SK-N-SH (cell line): ENCODE results near the gene PSTK.

Experiments
- TF ChIP-seq, protein P1 (sequence below): fragments of 200-600 bp; sonication (generic); IDR thresholded peaks from 2 replicates; pipeline ENCODE4 v1.6.1; 2017; ENCODE audit warnings: antibody characterized with exemption, mild to moderate bottlenecking, moderate library complexity
- TF ChIP-seq, protein P2 (sequence below): IDR thresholded peaks from 2 replicates; pipeline ENCODE4 v1.4.0; 2012; ENCODE audit warnings: low read depth
- TF ChIP-seq, protein P3 (sequence below): fragments of 150-350 bp; IDR thresholded peaks from 2 replicates; pipeline ENCODE4 v1.6.1; 2017; ENCODE audit warnings: antibody characterized with exemption, low read length, low read depth, borderline replicate concordance
- TF ChIP-seq, protein P4 (sequence below): IDR thresholded peaks from 2 replicates; pipeline ENCODE4 v1.6.1; 2012; ENCODE audit warnings: mild to moderate bottlenecking, low read depth, low read length, moderate library complexity

DNA sequence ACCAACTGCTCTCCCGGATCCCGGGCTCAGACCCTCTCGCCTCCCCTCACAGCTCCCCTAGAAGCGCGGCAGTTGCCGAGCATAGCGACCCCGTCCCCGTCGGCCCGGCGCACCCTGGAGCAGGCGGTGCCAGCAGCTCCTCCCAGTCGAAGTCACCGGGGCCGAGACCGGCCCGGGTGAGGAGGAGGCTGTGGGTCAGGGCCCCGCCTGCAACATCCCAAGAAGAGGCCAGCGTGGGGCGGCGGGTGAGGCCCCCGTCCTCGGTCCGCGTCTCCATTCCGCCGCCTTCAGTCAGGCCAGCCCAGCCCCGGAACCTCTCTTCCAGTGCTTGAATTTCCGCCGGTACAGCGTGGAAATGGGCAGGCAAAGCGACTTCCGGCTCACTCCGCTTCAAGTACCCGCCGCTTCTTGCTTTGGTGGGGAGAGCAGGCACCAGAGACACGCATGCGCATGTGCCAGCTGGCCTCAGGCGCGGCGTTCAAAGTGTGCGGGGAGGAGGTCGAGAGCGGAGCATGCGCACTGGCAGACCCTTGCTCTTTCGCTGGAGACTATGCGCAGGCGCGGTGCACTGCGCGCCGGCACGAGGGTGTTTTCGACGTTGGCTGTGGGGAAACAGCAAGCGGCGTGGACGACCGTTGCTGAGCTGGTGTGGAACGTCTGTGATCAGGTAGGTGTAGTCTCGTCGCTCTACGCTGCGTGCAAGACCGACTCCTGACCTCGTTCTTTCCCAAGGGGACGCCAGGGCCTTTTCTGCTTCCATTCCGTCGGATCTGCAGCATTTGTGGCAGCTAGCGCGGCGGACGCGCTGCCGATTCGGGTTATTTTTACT lies 26.1 kb upstream of the PSTK start, which contains the start of gene C10orf88:
- TF ChIP-seq, protein P1, sequence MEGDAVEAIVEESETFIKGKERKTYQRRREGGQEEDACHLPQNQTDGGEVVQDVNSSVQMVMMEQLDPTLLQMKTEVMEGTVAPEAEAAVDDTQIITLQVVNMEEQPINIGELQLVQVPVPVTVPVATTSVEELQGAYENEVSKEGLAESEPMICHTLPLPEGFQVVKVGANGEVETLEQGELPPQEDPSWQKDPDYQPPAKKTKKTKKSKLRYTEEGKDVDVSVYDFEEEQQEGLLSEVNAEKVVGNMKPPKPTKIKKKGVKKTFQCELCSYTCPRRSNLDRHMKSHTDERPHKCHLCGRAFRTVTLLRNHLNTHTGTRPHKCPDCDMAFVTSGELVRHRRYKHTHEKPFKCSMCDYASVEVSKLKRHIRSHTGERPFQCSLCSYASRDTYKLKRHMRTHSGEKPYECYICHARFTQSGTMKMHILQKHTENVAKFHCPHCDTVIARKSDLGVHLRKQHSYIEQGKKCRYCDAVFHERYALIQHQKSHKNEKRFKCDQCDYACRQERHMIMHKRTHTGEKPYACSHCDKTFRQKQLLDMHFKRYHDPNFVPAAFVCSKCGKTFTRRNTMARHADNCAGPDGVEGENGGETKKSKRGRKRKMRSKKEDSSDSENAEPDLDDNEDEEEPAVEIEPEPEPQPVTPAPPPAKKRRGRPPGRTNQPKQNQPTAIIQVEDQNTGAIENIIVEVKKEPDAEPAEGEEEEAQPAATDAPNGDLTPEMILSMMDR, result no peak
- TF ChIP-seq, protein P2, sequence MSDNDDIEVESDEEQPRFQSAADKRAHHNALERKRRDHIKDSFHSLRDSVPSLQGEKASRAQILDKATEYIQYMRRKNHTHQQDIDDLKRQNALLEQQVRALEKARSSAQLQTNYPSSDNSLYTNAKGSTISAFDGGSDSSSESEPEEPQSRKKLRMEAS, result peak; percentile 100
- TF ChIP-seq, protein P3, sequence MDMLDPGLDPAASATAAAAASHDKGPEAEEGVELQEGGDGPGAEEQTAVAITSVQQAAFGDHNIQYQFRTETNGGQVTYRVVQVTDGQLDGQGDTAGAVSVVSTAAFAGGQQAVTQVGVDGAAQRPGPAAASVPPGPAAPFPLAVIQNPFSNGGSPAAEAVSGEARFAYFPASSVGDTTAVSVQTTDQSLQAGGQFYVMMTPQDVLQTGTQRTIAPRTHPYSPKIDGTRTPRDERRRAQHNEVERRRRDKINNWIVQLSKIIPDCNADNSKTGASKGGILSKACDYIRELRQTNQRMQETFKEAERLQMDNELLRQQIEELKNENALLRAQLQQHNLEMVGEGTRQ, result no peak
- TF ChIP-seq, protein P4, sequence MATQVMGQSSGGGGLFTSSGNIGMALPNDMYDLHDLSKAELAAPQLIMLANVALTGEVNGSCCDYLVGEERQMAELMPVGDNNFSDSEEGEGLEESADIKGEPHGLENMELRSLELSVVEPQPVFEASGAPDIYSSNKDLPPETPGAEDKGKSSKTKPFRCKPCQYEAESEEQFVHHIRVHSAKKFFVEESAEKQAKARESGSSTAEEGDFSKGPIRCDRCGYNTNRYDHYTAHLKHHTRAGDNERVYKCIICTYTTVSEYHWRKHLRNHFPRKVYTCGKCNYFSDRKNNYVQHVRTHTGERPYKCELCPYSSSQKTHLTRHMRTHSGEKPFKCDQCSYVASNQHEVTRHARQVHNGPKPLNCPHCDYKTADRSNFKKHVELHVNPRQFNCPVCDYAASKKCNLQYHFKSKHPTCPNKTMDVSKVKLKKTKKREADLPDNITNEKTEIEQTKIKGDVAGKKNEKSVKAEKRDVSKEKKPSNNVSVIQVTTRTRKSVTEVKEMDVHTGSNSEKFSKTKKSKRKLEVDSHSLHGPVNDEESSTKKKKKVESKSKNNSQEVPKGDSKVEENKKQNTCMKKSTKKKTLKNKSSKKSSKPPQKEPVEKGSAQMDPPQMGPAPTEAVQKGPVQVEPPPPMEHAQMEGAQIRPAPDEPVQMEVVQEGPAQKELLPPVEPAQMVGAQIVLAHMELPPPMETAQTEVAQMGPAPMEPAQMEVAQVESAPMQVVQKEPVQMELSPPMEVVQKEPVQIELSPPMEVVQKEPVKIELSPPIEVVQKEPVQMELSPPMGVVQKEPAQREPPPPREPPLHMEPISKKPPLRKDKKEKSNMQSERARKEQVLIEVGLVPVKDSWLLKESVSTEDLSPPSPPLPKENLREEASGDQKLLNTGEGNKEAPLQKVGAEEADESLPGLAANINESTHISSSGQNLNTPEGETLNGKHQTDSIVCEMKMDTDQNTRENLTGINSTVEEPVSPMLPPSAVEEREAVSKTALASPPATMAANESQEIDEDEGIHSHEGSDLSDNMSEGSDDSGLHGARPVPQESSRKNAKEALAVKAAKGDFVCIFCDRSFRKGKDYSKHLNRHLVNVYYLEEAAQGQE, result peak; percentile 61; the same call in 1 of the 2 replicates
